ENCODE data around the gene LHX3. TPM values are rescaled to one million over a fixed set of nuclear protein-coding genes. Genes with fewer than 3 reads are reported as not detected.

LHX3 gene
- total RNA-seq, 1 donor from 2014 or later, result 0.07 TPM

DNA sequence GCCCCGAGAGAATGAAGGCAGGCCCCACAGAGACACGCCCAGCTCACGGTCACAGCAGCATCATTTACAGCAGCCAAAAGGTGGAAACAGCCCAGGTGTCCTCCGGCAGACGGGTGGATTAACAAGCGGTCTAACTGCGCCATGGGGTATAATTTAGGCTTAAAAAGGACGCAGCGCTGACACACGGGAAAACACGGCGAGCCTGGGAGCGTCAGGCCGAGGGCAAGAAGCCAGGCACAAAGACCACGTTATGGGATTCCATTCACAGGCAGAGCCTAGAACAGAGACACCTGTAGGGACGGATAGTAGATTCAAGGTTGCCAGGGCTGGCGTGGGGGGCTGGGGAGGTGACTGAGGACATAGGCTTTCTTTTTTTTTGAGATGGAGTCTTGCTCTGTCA lies 49.4 kb downstream of the LHX3 start:
- no peak for DNase-seq (ENCODE audit: low read depth, low spot score)
- Mint-ChIP-seq H3K4me3 (no peak overlapping the region), H3K4me1 (peaks cover 27% of the 10 kb centered on the region), H3K27ac (ENCODE audit: unreplicated experiment) (no peak overlapping the region), H3K36me3 (ENCODE audit: low read depth) (no peaks in the 10 kb centered on the region), H3K27me3 (ENCODE audit: low read depth) (peaks cover 38% of the 10 kb centered on the region), H3K9me3 (no peaks in the 10 kb centered on the region)
- TF ChIP-seq, protein P1, sequence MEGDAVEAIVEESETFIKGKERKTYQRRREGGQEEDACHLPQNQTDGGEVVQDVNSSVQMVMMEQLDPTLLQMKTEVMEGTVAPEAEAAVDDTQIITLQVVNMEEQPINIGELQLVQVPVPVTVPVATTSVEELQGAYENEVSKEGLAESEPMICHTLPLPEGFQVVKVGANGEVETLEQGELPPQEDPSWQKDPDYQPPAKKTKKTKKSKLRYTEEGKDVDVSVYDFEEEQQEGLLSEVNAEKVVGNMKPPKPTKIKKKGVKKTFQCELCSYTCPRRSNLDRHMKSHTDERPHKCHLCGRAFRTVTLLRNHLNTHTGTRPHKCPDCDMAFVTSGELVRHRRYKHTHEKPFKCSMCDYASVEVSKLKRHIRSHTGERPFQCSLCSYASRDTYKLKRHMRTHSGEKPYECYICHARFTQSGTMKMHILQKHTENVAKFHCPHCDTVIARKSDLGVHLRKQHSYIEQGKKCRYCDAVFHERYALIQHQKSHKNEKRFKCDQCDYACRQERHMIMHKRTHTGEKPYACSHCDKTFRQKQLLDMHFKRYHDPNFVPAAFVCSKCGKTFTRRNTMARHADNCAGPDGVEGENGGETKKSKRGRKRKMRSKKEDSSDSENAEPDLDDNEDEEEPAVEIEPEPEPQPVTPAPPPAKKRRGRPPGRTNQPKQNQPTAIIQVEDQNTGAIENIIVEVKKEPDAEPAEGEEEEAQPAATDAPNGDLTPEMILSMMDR (conservative IDR thresholded peaks at IDR 0.05), result no peak

DNA sequence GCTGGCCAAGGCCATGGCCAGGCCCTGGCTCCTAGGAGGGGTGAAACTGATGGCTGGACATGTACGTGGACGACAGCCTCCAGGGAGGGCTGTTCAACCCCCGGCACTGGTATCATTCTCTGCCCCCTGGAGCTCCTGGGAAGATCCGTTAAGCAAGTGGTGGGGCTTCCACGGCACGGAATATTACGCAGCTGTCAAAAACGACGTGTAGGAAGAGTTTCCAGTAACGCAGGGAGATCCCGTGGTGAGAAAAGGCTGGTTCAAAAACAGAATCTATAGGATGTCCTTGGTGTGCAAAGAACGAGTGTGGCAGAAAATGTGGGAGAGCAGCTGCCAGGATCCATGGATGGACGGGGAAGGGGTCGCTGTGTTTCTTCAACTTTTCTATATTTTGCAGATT lies 50.0 kb downstream of the LHX3 start:
- peaks cover 27% of the 10 kb centered on the region for H3K4me1 Mint-ChIP-seq
- peak overlapping the region; percentile 50 for H3K27ac Mint-ChIP-seq (ENCODE audit: unreplicated experiment)
- TF ChIP-seq, protein P1 (conservative IDR thresholded peaks at IDR 0.05), result no peak
- H3K4me3 Mint-ChIP-seq, result no peak overlapping the region
- peaks cover 38% of the 10 kb centered on the region for H3K27me3 Mint-ChIP-seq (ENCODE audit: low read depth)
- DNase-seq (ENCODE audit: low read depth, low spot score), result no peak
- no peaks in the 10 kb centered on the region for H3K36me3 Mint-ChIP-seq (ENCODE audit: low read depth)
- H3K9me3 Mint-ChIP-seq, result no peaks in the 10 kb centered on the region

DNA sequence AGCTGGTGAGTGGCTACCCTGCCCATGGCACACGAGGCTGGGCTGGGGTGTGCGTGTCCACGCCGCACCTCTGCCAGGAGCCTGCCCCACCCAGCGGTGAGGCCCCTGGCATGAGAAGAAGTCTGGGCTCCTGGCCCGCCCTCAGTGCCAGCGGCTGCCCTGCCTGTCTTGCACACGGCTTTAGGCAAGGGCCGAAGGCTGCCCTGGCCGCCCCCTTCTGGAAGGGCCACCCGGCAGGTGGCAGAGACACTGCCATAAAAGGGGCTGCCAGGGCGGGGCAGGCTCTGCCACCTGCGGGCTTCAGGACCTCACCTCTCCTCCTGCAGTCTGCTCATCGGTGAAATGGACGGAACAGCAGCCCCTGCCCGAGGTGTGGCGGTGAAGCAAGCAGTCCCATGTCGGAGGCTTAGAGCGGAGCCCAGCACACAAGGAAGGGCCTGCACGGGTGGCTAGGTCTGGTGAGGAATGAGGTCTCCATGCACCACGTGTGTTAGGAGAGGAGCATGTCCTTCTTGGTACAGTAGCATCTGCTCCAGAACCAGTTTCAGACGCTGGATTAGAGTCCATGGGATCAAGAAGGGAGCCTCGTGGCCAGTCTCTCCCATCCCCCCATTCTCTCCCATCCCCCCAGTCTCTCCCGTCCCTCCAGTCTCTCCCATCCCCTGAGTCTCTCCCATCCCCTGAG lies 51.4 kb downstream of the LHX3 start:
- Mint-ChIP-seq H3K27me3 (ENCODE audit: low read depth) (peaks cover 39% of the 10 kb centered on the region), H3K9me3 (no peaks in the 10 kb centered on the region), H3K27ac (ENCODE audit: unreplicated experiment) (no peak overlapping the region), H3K4me3 (no peak overlapping the region), H3K4me1 (peaks cover 27% of the 10 kb centered on the region), H3K36me3 (ENCODE audit: low read depth) (no peaks in the 10 kb centered on the region)
- DNase-seq (ENCODE audit: low read depth, low spot score), result no peak
- TF ChIP-seq, protein P1 (conservative IDR thresholded peaks at IDR 0.05), result no peak

DNA sequence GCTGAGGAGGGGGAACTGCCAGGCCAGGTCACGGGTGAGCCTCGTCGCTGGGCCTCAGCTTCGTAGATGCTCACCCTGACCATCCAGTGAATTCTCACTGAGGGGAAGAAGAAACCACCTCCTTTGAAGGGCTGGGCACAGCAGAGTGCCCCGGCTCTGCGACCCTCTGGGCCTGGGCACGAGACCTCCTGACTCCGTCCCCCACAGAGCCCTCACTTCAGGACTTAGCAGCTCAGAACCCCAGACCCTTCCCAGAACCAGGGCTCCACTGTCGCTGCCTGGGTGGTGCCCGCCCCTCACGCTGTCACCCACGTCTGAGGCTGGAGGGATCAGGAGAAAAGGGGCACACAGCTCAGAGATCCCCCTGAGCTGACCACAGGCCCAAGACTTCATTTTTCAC lies 52.0 kb downstream of the LHX3 start:
- no peak overlapping the region for H3K4me3 Mint-ChIP-seq
- no peaks in the 10 kb centered on the region for H3K36me3 Mint-ChIP-seq (ENCODE audit: low read depth)
- no peak for DNase-seq (ENCODE audit: low read depth, low spot score)
- H3K27me3 Mint-ChIP-seq (ENCODE audit: low read depth), result peaks cover 45% of the 10 kb centered on the region
- TF ChIP-seq, protein P1 (conservative IDR thresholded peaks at IDR 0.05), result no peak
- H3K4me1 Mint-ChIP-seq, result peaks cover 32% of the 10 kb centered on the region
- no peak overlapping the region for H3K27ac Mint-ChIP-seq (ENCODE audit: unreplicated experiment)
- H3K9me3 Mint-ChIP-seq, result no peaks in the 10 kb centered on the region

DNA sequence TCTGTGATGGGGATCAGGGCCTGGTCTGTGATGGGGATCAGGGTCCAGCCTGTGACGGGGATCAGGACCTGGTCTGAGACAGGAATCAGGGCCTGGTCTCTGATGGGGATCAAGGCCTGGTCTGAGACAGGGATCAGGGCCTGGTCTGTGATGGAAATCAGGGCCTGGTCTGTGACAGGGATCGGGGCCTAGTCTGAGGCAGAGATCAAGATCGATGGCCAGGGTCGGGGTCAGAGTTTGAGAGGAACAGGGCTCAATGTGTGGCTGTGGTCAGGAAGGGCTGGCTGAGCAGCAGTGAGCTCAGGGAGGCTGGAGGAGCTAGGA lies 52.4 kb downstream of the LHX3 start:
- no peaks in the 10 kb centered on the region for H3K36me3 Mint-ChIP-seq (ENCODE audit: low read depth)
- peaks cover 31% of the 10 kb centered on the region for H3K4me1 Mint-ChIP-seq
- DNase-seq (ENCODE audit: low read depth, low spot score), result no peak
- TF ChIP-seq, protein P1 (conservative IDR thresholded peaks at IDR 0.05), result no peak
- no peak overlapping the region for H3K27ac Mint-ChIP-seq (ENCODE audit: unreplicated experiment)
- no peaks in the 10 kb centered on the region for H3K9me3 Mint-ChIP-seq
- no peak overlapping the region for H3K4me3 Mint-ChIP-seq
- H3K27me3 Mint-ChIP-seq (ENCODE audit: low read depth), result peaks cover 46% of the 10 kb centered on the region
